H1 (cell line): ENCODE measurements around the gene ARHGEF12. TPM values are rescaled to one million over a fixed set of nuclear protein-coding genes. Genes with fewer than 3 reads are reported as not detected.

Source experiments
- BACH1 ChIP-seq: IDR thresholded peaks from 2 replicates; pipeline ENCODE4 v1.6.1; 2012; ENCODE audit warnings: low read length, improper control_type of control experiment
- CBX5 ChIP-seq: fragments of 300-800, 300-1000 bp; sonication (generic); IDR thresholded peaks from 2 replicates; pipeline ENCODE4 v1.7.1; 2016; ENCODE audit warnings: antibody characterized with exemption, low read length, low read depth
- CBX8 ChIP-seq: fragments of 300-800, 300-1000 bp; sonication (generic); IDR thresholded peaks from 2 replicates; pipeline ENCODE4 v1.7.1; 2016; ENCODE audit warnings: low read depth, low read length, borderline replicate concordance
- CREB1 ChIP-seq: IDR thresholded peaks from 2 replicates; pipeline ENCODE4 v1.6.1; 2012; ENCODE audit warnings: inconsistent platforms
- KDM4A ChIP-seq: IDR thresholded peaks from one replicate; pipeline ENCODE4 v1.7.1; 2012; ENCODE audit warnings: low read depth, mild to moderate bottlenecking, moderate library complexity, low read length, inconsistent platforms; ENCODE audit not compliant: severe bottlenecking
- PHF8 ChIP-seq: fragments of 200-600 bp; sonication (generic); conservative IDR thresholded peaks from 2 replicates; pipeline ENCODE4 v1.7.1; 2012; ENCODE audit warnings: low read depth, mild to moderate bottlenecking, inconsistent platforms, low read length, moderate library complexity
- POLR2A ChIP-seq, 2 experiments: IDR thresholded peaks; 1 replicate in 1 of 2; 2 replicates in 1 of 2; pipeline ENCODE4 v1.6.1; 2011; ENCODE audit warnings: low read depth in 2 of 2, low read length in 2 of 2, mild to moderate bottlenecking in 2 of 2; ENCODE audit errors: control extremely low read depth in 1 of 2
- RBBP5 ChIP-seq: IDR thresholded peaks from 2 replicates; pipeline ENCODE4 v1.7.1; 2012; ENCODE audit warnings: low read depth, mild to moderate bottlenecking, inconsistent platforms, low read length, moderate library complexity, borderline replicate concordance
- SAP30 ChIP-seq: fragments of 300-600 bp; sonication (generic); IDR thresholded peaks from 2 replicates; pipeline ENCODE4 v1.7.1; 2012; ENCODE audit warnings: low read length, moderate library complexity, mild to moderate bottlenecking, inconsistent platforms; ENCODE audit not compliant: insufficient read depth, insufficient replicate concordance
- SIX5 ChIP-seq: IDR thresholded peaks from 2 replicates; pipeline ENCODE4 v1.6.1; 2011; ENCODE audit warnings: mild to moderate bottlenecking, low read depth, low read length
- TCF12 ChIP-seq: IDR thresholded peaks from 2 replicates; pipeline ENCODE4 v1.6.1; 2011; ENCODE audit warnings: low read depth, mild to moderate bottlenecking, low read length
- TEAD4 ChIP-seq: IDR thresholded peaks from 2 replicates; pipeline ENCODE4 v1.6.1; 2012; ENCODE audit warnings: low read depth, low read length, inconsistent platforms, mixed read lengths
- polyA plus RNA-seq, 7 experiments: library from polyadenylated mRNA; depleted of rRNA in 3 of 7; stranded (reverse) in 5 of 7; unstranded in 2 of 7; fragments of >200 nt in 5 of 7; fragments of 200-250 nt in 2 of 7; gene quantifications; 1 replicate in 5 of 7; 2 replicates in 1 of 7; 4 replicates in 1 of 7; pipeline versions ENCODE4 v1.2.1 to v1.2.3, GENCODE V29; 2011 to 2013; ENCODE audit warnings: missing spikeins in 2 of 7, mixed read lengths in 2 of 7
- total RNA-seq: library from RNA; stranded (reverse); fragmentation: NEBNext Ultra II Directional; extraction: Animal tissue kit (Norgen Biotek cat#: 25700); gene quantifications from 2 replicates; pipeline ENCODE4 v1.2.1, GENCODE V29; 2021

The ARHGEF12 gene
- total and polyA plus RNA-seq, 2 of the 8 experiments (the other 6 are each of a cell fraction or from before 2014, with no cell fraction given): 5.1 to 33.7 TPM

GRCh38 chr11:120455487-120455886 is 119.3 kb downstream of the ARHGEF12 start (continued):
- TF ChIP-seq CBX8 (no peak), POLR2A (IDR thresholded peaks at IDR 0.05; ENCODE audit: control extremely low read depth in 1 of 2, low read depth in 2 of 2, low read length in 2 of 2) (no peak), CBX5 (no peak), PHF8 (no peak), SIX5 (no peak), BACH1 (no peak), TCF12 (no peak), KDM4A (no peak), TEAD4 (no peak), CREB1 (no peak), RBBP5 (no peak), SAP30 (no peak)
- TF ChIP-seq, all 59 proteins: peak for 0
